ENCODE measurements around the gene BRICD5. TPM values are rescaled to one million over a fixed set of nuclear protein-coding genes. Genes with fewer than 3 reads are reported as not detected.

The BRICD5 gene
- total and polyA plus RNA-seq, 2 of the 4 experiments (the other 2 are of a cell fraction), result 0.18 to 0.94 TPM

- peaks cover 14% of the 10 kb centered on the region for H4K20me1 ChIP-seq (ENCODE audit: insufficient read depth, low read length)
- H3K4me2 ChIP-seq (ENCODE audit: low read depth, low read length), result no peak overlapping the region
- POLR2A ChIA-PET (ENCODE audit: unreplicated experiment), result no interaction called here
- no peak overlapping the region for H2BK15ac ChIP-seq (ENCODE audit: low read depth, low read length)
- no peak overlapping the region for H3K27ac ChIP-seq (ENCODE audit: insufficient read depth, low read length)
- no peaks in the 10 kb centered on the region for H3K27me3 ChIP-seq (ENCODE audit: control insufficient read depth, insufficient read depth, low read length)
- no peak overlapping the region for H3K4ac ChIP-seq (ENCODE audit: low read depth, low read length)
- H2BK5ac ChIP-seq (ENCODE audit: low read depth, low read length, poor library complexity, severe bottlenecking), result no peak overlapping the region
- H2BK20ac ChIP-seq (ENCODE audit: low read depth, low read length), result no peak overlapping the region
- no peaks in the 10 kb centered on the region for H3K9me1 ChIP-seq (ENCODE audit: insufficient read depth, low read length)
- peaks cover 0 to 12% of the 10 kb centered on the region in 2 experiments; a peak in 3 of 4 replicates for H3K79me1 ChIP-seq (ENCODE audit: low read depth in 1 of 2, low read length in 2 of 2)
- H3K18ac ChIP-seq (ENCODE audit: low read depth, low read length), result no peak overlapping the region
- no peak overlapping the region for H4K8ac ChIP-seq (ENCODE audit: low read depth in 2 of 2, low read length in 2 of 2)
- dilution Hi-C loops (cut with HindIII; ENCODE audit: low sequenced_read_pairs, unreplicated experiment) (no loop called here), in situ Hi-C loops (cut with MboI; ENCODE audit: low sequenced_read_pairs) (no loop called here), intact Hi-C loops (cut with micrococcal nuclease) (no loop called here)
- no peaks in the 10 kb centered on the region for H3K4me1 ChIP-seq (ENCODE audit: control insufficient read depth, insufficient read depth, low read length)
- no peak overlapping the region for H3K56ac ChIP-seq (ENCODE audit: extremely low read depth, insufficient read depth, low read length)
- no peak overlapping the region for H2BK120ac ChIP-seq (ENCODE audit: low read depth, low read length)
- no peak overlapping the region for H3K14ac ChIP-seq (replicated peaks; ENCODE audit: low read depth, low read length)
- CTCF ChIA-PET, result no interaction called here
- no peak overlapping the region for H2AK9ac ChIP-seq (replicated peaks; ENCODE audit: low read depth, low read length, poor library complexity)
- DNase-seq (no peak), ATAC-seq (ENCODE audit: low read depth) (no peak)
- no peak overlapping the region for H3K9ac ChIP-seq (ENCODE audit: low read depth, low read length)
- 89% methylated on average over 8 of the region's 47 CpGs; no CpG with 5 or more reads in 1 of the 2 experiments for WGBS, 2 experiments (ENCODE audit: extremely low coverage in 2 of 2, insufficient read length in 1 of 2)
- H3K4me3 ChIP-seq (ENCODE audit: insufficient read depth, low read depth, low read length), result no peak overlapping the region
- H4K91ac ChIP-seq (ENCODE audit: insufficient read depth, low read depth, low read length), result no peak overlapping the region
- peaks cover 67% of the 10 kb centered on the region for H3K36me3 ChIP-seq (ENCODE audit: control insufficient read depth, insufficient read depth, low read length)
- no peak overlapping the region for H2AK5ac ChIP-seq (ENCODE audit: low read depth, low read length)
- H3K9me3 ChIP-seq (ENCODE audit: control insufficient read depth, insufficient read depth, low read length), result no peaks in the 10 kb centered on the region
- no peak overlapping the region for H3K23ac ChIP-seq (ENCODE audit: low read depth, low read length)
- H4K5ac ChIP-seq (ENCODE audit: low read depth, low read length), result no peak overlapping the region
- H2AFZ ChIP-seq (replicated peaks; ENCODE audit: low read length, poor library complexity), result no peak overlapping the region
- no TSS peak for BruUV-seq (replicated peaks)
- TF ChIP-seq SMC3 (IDR thresholded peaks at IDR 0.05; ENCODE audit: low read depth, low read length) (no peak), RFX5 (IDR thresholded peaks at IDR 0.05; ENCODE audit: low read depth, low read length) (no peak), POLR2A (IDR thresholded peaks at IDR 0.05; ENCODE audit: low read depth, low read length) (no peak), CEBPB (IDR thresholded peaks at IDR 0.05; ENCODE audit: low read depth, low read length) (no peak), RAD21 (IDR thresholded peaks at IDR 0.05; ENCODE audit: low read length) (no peak), MXI1 (IDR thresholded peaks at IDR 0.05; ENCODE audit: borderline replicate concordance, low read depth, low read length) (no peak), BHLHE40 (IDR thresholded peaks at IDR 0.05; ENCODE audit: low read depth, low read length) (no peak), CHD1 (IDR thresholded peaks at IDR 0.05; ENCODE audit: low read depth, low read length) (no peak), CTCF (conservative IDR thresholded peaks at IDR 0.05; ENCODE audit: low read depth, low read length) (no peak), RCOR1 (IDR thresholded peaks at IDR 0.05; ENCODE audit: insufficient replicate concordance, low read length) (no peak), ELK1 (IDR thresholded peaks at IDR 0.05; ENCODE audit: borderline replicate concordance, low read depth, low read length) (no peak), FOS (IDR thresholded peaks at IDR 0.05; ENCODE audit: low read depth, low read length) (no peak), USF2 (IDR thresholded peaks at IDR 0.05; ENCODE audit: low read depth, low read length) (no peak), MAFK (IDR thresholded peaks at IDR 0.05; ENCODE audit: low read depth, low read length) (no peak), MAZ (IDR thresholded peaks at IDR 0.05; ENCODE audit: borderline replicate concordance, low read depth, low read length) (no peak)
Measured at GRCh38 chr16:2170587-2171435, 39.9 kb downstream of the BRICD5 start.

All from IMR-90 (cell line).